ENCODE measurements around the gene RUNX3.
"Not testable (repeated sequence)": the region's sequence is repeated elsewhere in the genome, so short reads cannot be mapped to it uniquely, and the experiment has no call there.

Gene RUNX3

GRCh38 chr1:24912376-24913273 lies 17.5 kb downstream of the RUNX3 start:
- no peak for DNase-seq (ENCODE audit: low read depth)

- no peak for DNase-seq (ENCODE audit: low read depth)
Observed at GRCh38 chr1:24911651-24912155, 18.4 kb downstream of the RUNX3 start.

- DNase-seq (ENCODE audit: low read depth) = peak; percentile 65
Observed at GRCh38 chr1:24910751-24911650, 19.1 kb downstream of the RUNX3 start.

GRCh38 chr1:24910210-24910609 lies 19.9 kb downstream of the RUNX3 start:
- DNase-seq (ENCODE audit: low read depth) = no peak

- no peak for DNase-seq (ENCODE audit: low read depth)
Observed at GRCh38 chr1:24909388-24909898, 20.6 kb downstream of the RUNX3 start.

GRCh38 chr1:24908591-24909259 lies 21.4 kb downstream of the RUNX3 start:
- no peak for DNase-seq (ENCODE audit: low read depth)

- not testable (repeated sequence) for DNase-seq (ENCODE audit: low read depth)
Observed at GRCh38 chr1:24907587-24908294, 22.3 kb downstream of the RUNX3 start.

- no peak for DNase-seq (ENCODE audit: low read depth)
Observed at GRCh38 chr1:24906760-24907490, 23.2 kb downstream of the RUNX3 start.

- no peak for DNase-seq (ENCODE audit: low read depth)
Observed at GRCh38 chr1:24905979-24906720, 23.9 kb downstream of the RUNX3 start.

GRCh38 chr1:24905355-24905978 lies 24.6 kb downstream of the RUNX3 start:
- DNase-seq (ENCODE audit: low read depth) = no peak

- DNase-seq (ENCODE audit: low read depth) = no peak
Observed at GRCh38 chr1:24904731-24905354, 25.2 kb downstream of the RUNX3 start.

- DNase-seq (ENCODE audit: low read depth) = no peak
Observed at GRCh38 chr1:24903955-24904730, 25.9 kb downstream of the RUNX3 start.

GRCh38 chr1:24903560-24903954 lies 26.5 kb downstream of the RUNX3 start:
- DNase-seq (ENCODE audit: low read depth) = no peak

- DNase-seq (ENCODE audit: low read depth) = no peak
Observed at GRCh38 chr1:24903011-24903461, 27.0 kb downstream of the RUNX3 start.

- DNase-seq (ENCODE audit: low read depth) = no peak
Observed at GRCh38 chr1:24902471-24902891, 27.6 kb downstream of the RUNX3 start.

GRCh38 chr1:24901791-24902470 lies 28.1 kb downstream of the RUNX3 start:
- DNase-seq (ENCODE audit: low read depth) = no peak
